ENCODE measurements around the gene WDR59.
"Not testable (repeated sequence)": the region's sequence is repeated elsewhere in the genome, so short reads cannot be mapped to it uniquely, and the experiment has no call there.

Gene WDR59

GRCh38 chr16:74984529-74985296, at the start of gene WDR59:
Gene WDR59 (minus strand): TSS chr16:74985123. CDS start chr16:74985017, 106 bp downstream.
- TF ChIP-seq CTCF (IDR thresholded peaks at IDR 0.05; ENCODE audit: insufficient read depth, missing control alignments), result no peak
- FAIRE-seq (no peak), DNase-seq (ENCODE audit: insufficient read length, low spot score) (peak; percentile 56)

- DNase-seq (ENCODE audit: insufficient read length, low spot score), result no peak
- FAIRE-seq, result no peak
- no peak for TF ChIP-seq CTCF (IDR thresholded peaks at IDR 0.05; ENCODE audit: insufficient read depth, missing control alignments)
These were observed 47.7 kb upstream of the WDR59 start for GRCh38 chr16:75032655-75033054.

GRCh38 chr16:75029854-75030253, 44.9 kb upstream of the WDR59 start:
- FAIRE-seq, result no peak
- no peak for TF ChIP-seq CTCF (IDR thresholded peaks at IDR 0.05; ENCODE audit: insufficient read depth, missing control alignments)
- no peak for DNase-seq (ENCODE audit: insufficient read length, low spot score)

GRCh38 chr16:75028544-75029135, 43.7 kb upstream of the WDR59 start:
- no peak for TF ChIP-seq CTCF (IDR thresholded peaks at IDR 0.05; ENCODE audit: insufficient read depth, missing control alignments)
- FAIRE-seq (no peak), DNase-seq (ENCODE audit: insufficient read length, low spot score) (no peak)

- FAIRE-seq, result no peak
- no peak for TF ChIP-seq CTCF (IDR thresholded peaks at IDR 0.05; ENCODE audit: insufficient read depth, missing control alignments)
These were observed 42.8 kb upstream of the WDR59 start for GRCh38 chr16:75027520-75028300.

GRCh38 chr16:75026892-75027391, 42.0 kb upstream of the WDR59 start:
- no peak for TF ChIP-seq CTCF (IDR thresholded peaks at IDR 0.05; ENCODE audit: insufficient read depth, missing control alignments)
- no peak for DNase-seq (ENCODE audit: insufficient read length, low spot score)
- no peak for FAIRE-seq

More at GRCh38 chr16:75027520-75028300, 42.8 kb upstream of the WDR59 start:
- no peak for DNase-seq (ENCODE audit: insufficient read length, low spot score)

- FAIRE-seq; DNase-seq (ENCODE audit: insufficient read length, low spot score): not testable (repeated sequence)
These were observed 41.4 kb upstream of the WDR59 start for GRCh38 chr16:75026239-75026891.

Data from D721Med (cell line).